Stimulated activated CD8-positive, alpha-beta memory T cell treated with anti-CD3 and anti-CD28 coated beads, Interleukin-4, amount 100 ng/mL, for 4 hours (primary cell): ENCODE data around the gene PHRF1.

ENCODE experiments used
- DNase-seq, 2 donors: peaks; one replicate each; pipeline ENCODE4 v3.0.0-alpha.2; 2020; ENCODE audit warnings: low read depth in 2 of 2, low spot score in 1 of 2

The PHRF1 gene

DNA sequence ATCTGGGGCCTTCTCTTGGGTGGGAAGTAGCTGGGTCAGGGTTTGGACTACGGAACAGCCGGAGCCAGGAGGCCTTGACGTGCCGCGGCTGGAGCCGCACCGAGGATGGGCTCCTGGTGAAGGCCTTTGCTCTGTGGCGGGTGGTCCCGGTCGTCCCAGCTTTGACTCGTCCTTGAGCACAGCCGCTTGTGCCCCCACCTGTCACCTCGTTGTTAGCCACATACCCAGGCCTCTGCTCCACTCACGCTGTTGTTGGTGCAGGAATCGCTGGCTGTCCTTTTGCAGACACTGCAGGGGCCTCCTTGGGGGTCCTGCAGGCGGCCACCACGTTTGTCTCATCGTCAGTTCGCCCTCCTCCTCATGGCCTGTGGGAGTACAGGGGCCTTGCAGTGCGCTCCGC lies 17.1 kb downstream of the PHRF1 start:
- no peak for DNase-seq

GRCh38 chr11:595400-595799 lies 19.1 kb downstream of the PHRF1 start:
- DNase-seq: no peak

- DNase-seq: no peak
These were observed 20.1 kb downstream of the PHRF1 start for GRCh38 chr11:596374-596773.

DNA sequence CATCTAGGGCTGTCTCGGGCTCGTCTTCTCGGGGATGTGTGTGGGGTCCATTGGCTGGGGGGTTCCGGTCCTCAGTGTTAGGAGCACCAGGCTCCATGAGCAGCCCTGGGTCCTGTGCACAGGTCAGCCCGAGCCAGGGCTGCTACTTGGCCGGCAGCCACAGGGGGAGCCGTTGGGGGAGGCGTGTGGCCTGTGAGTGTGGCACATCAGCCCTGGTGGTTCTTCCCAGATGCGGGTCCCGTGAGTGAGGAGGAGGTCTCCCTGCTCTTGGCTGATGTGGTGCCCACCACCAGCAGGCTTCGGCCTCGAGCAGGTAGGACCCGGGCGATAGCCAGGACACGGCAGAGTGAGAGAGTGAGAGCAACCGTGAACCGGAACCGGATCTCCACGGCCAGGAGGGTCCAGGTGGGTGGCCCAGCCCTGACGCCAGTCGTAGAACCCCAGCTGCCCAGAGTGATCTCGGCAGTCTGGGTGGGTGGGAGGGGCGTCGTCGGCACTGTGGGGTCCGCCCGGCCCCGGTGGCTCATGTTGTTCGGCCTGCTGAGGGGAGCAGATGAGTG lies 21.0 kb downstream of the PHRF1 start:
- DNase-seq: no peak

DNA sequence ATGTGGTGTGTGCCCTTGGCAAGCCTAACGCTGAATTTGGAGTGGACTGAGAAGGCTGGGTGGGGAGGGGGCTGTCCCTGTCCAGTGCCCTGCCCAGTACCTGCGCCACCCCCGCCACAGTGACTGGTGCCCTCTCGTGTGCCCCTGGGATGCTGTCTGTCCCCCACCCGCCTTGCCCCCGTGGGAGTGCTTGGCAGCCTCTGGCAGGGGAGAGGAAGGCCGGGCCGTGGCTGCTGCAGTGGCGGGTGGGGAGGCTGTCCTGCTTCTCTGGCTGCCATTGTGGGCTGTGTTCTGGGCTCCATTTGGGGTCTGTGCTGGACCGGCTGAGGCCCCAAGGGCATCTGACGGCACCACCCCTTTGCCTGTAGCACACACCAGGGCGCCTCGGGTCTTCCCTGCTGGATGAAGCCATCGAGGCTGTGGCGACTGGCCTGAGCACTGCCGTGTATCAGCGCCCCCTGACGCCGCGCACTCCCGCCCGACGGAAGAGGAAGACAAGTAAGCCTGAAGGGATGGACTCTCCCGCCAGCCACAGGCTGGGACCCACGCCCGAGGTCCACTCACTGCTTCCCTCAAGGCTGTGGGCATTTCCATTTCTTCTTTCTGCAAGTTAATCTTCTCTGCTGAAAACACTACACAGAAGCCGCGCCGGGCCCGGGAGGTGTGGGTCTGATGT lies 21.9 kb downstream of the PHRF1 start:
- no peak for DNase-seq

DNA sequence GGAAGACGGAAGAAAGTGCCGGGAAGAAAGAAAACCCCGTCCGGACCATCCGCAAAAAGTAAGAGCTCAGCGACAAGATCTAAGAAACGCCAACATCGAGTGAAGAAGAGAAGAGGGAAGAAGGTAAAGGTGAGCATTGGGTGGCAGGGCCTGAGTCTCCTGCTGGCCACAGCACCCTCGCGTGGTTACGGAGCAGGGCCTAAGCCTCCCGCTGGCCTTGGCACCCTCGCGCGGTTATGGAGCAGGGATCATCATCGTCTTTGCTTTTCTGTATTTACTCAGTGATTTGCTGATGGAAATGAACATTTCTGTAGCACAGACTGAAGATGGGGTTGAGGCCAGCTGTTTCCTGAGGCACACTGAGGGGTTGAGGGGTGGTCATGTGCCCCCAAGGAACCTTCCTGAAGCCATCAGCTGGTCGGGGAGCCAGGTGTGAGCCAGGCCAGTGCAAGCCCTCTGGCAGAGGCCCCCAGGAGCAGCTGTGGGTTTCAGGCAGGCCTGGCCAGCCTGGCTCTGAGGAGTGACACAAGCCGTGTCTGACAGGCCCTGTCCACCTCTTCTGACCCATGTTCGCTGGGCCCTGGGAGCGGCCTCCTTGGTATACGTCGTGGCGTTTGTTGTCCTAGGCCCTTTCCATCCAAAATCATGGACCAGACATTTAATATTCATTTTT lies 25.4 kb downstream of the PHRF1 start:
- no peak for DNase-seq

DNA sequence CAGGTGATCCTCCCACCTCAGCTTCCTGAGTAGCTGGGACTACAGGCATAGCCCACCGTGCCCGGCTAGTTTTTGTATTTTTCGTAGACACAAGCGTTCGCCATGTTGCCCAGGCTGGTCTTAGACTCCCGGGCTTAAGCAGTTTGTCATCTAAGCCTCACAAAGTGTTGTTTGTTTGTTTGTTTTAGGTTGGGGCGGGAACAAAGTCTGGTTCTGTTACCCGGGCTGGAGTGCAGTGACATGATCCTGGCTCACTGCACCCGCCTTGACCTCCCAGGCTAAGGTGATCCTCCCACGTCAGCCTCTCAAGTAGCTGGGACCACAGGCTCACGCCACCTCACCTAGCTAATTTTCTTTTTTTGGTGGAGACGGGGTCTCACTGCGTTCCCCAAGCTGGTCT lies 26.9 kb downstream of the PHRF1 start:
- DNase-seq: no peak

GRCh38 chr11:605286-606129 lies 29.2 kb downstream of the PHRF1 start:
- no peak for DNase-seq

- no peak for DNase-seq
These were observed 30.0 kb downstream of the PHRF1 start for GRCh38 chr11:606245-606644.

GRCh38 chr11:607020-607780 lies 30.9 kb downstream of the PHRF1 start:
- no peak for DNase-seq

DNA sequence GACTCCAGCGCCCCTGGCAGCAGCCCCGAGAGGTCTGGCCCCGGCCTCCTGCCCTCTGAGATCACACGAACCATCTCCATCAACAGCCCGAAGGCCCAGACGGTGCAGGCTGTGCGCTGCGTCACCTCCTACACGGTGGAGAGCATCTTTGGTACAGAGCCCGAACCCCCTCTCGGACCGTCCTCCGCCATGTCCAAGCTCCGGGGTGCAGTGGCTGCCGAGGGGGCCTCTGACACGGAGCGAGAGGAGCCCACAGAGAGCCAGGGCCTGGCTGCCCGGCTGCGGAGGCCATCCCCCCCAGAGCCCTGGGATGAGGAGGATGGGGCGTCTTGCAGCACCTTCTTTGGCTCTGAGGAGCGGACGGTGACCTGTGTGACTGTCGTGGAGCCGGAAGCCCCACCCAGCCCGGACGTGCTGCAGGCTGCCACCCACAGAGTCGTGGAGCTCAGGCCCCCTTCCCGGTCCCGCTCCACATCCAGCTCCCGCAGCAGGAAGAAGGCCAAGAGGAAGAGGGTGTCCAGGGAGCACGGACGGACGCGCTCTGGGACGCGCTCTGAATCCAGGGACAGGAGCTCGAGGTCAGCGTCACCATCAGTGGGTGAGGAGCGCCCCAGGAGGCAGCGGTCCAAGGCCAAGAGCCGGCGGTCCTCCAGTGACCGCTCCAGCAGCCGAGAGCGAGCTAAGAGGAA lies 31.8 kb downstream of the PHRF1 start:
- no peak for DNase-seq

- DNase-seq: no peak
These were observed 32.6 kb downstream of the PHRF1 start for GRCh38 chr11:608791-609251.

GRCh38 chr11:609341-609811 lies 33.1 kb downstream of the PHRF1 start:
- no peak for DNase-seq

GRCh38 chr11:610146-610801 lies 34.0 kb downstream of the PHRF1 start:
- DNase-seq: no peak

DNA sequence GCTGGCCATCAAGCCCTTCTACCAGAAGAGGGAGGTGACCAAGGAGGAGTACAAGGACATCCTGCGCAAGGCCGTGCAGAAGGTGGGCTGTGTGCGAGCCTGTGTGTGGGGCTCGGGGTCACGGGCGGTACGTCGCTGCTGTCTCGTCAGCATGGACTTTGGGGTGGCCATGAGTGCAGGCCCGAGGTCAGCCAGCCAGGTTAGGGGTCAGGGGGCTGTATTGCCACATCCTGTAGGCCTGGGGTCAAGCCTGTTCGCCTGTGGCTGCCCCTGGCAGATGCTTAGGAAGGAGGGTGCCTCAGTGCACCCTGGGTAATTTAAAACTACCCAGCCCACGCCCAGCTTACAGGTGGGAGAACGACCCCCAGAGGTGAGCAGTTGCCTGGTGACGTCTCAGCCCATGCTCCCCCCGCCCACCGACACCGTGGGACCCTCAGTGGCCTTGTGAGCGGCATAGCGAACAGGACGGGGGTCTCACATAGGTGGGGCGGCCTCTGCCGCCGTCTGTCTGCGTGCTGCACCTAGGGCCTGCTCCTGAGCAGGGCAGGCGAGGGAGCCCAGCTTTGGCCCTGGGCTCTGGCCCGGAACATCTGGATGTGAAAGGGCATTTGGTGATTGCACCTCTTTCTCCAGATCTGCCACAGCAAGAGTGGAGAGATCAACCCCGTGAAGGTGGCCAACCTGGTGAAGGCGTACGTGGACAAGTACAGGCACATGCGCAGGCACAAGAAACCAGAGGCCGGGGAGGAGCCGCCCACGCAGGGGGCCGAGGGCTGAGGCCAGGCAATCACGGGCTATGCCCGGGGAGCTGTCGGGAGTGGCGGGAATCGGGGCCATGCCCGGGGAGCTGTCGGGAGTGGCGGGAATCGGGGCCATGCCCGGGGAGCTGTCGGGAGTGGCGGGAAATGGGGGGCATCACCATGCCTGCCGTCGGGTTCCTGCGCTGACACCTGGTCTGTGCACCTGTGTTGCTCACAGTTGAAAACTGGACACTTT lies 35.0 kb downstream of the PHRF1 start:
- no peak for DNase-seq

DNA sequence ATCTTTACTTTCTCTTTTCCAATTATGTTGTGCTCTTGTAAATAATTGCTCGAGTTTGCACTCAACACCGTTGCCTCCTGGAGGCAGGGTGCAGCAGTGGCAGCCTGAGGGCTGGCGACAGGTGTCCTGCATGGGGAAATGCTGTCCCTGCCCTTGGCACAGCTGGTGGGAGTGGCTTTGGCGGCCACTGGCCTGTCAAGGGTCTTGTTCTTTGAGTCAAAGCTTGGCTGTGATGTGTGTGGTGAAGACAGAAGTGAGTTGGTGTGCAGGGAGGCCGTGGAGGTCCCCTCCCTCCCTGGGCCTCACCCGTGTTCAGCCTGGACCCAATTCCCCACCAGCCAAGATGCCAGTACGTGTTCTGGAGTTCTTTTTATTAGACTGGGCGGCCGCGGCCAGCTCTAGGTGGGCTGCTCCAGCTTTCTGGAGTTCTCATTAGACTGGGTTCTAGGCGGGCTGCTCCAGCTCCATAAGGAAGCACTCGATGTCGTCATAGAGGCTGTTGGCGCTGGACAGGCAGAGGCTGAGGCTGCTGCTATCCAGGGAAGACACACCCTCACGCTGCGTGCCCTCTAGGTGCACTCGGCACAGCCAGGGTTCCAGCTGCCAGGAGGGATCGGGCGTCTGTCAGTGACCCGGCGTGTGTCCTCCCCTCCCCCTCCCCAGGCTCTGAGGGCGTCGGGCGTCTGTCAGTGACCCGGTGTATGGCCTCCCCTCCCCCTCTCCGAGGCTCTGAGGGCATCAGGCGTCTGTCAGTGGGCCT lies 36.1 kb downstream of the PHRF1 start:
- no peak for DNase-seq

- DNase-seq: no peak
These were observed 36.7 kb downstream of the PHRF1 start for GRCh38 chr11:612961-613300.
